Measurements from ENCODE around the gene ARMC8.

The ARMC8 gene

GRCh38 chr3:138200424-138200823 is 13.3 kb downstream of the ARMC8 start:
- TF ChIP-seq MAX (IDR thresholded peaks at IDR 0.05; ENCODE audit: low read depth, low read length) (no peak), MYC (IDR thresholded peaks at IDR 0.05; ENCODE audit: low read depth, low read length) (no peak), POLR2A (IDR thresholded peaks at IDR 0.05; ENCODE audit: extremely low read depth, insufficient read length) (no peak), CTCF (IDR thresholded peaks at IDR 0.05; ENCODE audit: low read depth, low read length) (no peak)
- no peak overlapping the region for H3K4me3 ChIP-seq (ENCODE audit: low read depth, low read length)
- DNase-seq (ENCODE audit: low read depth): no peak

DNA sequence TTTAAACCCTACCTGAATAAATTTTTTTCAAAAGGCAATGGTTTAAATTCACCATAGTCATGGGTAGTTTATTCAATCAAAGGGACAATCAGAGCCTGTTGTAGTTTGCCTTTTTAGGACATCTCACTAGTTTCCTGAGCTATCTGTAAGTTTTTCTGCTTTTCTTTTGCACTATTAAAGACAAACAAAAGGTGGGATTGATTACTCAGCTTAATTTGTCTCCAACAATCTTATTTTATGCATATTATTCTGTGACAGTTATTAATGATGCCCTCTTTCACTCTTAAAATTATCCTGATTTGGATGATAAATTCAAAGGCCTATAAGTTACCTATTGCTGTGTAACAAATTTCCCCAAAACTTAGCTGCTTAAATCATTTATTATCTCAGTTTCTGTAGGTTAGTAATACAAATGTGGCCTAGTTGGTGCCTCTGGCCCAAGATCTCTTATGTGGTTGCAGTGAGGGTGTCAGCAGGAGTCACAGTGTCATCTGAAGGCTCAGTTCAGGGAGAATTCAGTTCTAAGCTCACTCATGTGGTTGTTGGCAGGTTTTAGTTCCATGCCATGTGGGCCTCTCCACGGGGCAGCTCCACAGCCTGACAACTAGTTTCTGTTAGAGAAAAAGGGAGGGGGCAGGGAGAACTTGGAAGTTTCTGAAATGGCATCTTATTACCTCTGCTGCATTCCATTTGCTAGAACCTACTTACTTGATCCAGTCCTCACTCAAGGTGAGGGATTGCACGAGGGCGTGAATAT is 16.0 kb downstream of the ARMC8 start:
- no peak overlapping the region for H3K4me3 ChIP-seq (ENCODE audit: low read depth, low read length)
- no peak for TF ChIP-seq POLR2A (IDR thresholded peaks at IDR 0.05; ENCODE audit: extremely low read depth, insufficient read length)
- TF ChIP-seq CTCF (IDR thresholded peaks at IDR 0.05; ENCODE audit: low read depth, low read length): no peak
- TF ChIP-seq MYC (IDR thresholded peaks at IDR 0.05; ENCODE audit: low read depth, low read length): no peak
- no peak for TF ChIP-seq MAX (IDR thresholded peaks at IDR 0.05; ENCODE audit: low read depth, low read length)
- DNase-seq (ENCODE audit: low read depth): no peak

GRCh38 chr3:138203938-138204337 is 16.8 kb downstream of the ARMC8 start:
- TF ChIP-seq POLR2A (IDR thresholded peaks at IDR 0.05; ENCODE audit: extremely low read depth, insufficient read length) (no peak), CTCF (IDR thresholded peaks at IDR 0.05; ENCODE audit: low read depth, low read length) (no peak), MAX (IDR thresholded peaks at IDR 0.05; ENCODE audit: low read depth, low read length) (no peak), MYC (IDR thresholded peaks at IDR 0.05; ENCODE audit: low read depth, low read length) (no peak)
- no peak for DNase-seq (ENCODE audit: low read depth)
- H3K4me3 ChIP-seq (ENCODE audit: low read depth, low read length): no peak overlapping the region

DNA sequence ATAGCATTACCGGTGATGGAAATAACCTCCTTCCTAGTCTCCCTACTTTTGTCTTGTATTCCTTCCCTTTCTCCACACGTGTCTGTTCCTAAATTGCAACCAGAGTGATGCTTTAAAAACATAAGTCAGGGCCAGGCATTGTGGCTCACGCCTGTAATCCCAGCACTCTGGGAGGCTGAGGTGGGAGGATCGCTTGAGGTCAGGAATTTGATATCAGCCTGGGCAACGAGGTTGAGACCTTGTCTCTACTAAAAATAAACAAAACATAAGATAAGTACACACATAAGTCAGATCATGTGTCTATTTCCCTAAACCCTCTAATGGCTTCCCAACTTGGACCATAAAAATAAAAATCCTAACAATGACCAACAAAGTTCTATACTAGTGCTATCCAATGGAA is 18.4 kb downstream of the ARMC8 start:
- no peak overlapping the region for H3K4me3 ChIP-seq (ENCODE audit: low read depth, low read length)
- no peak for DNase-seq (ENCODE audit: low read depth)
- TF ChIP-seq POLR2A (IDR thresholded peaks at IDR 0.05; ENCODE audit: extremely low read depth, insufficient read length): no peak
- no peak for TF ChIP-seq MAX (IDR thresholded peaks at IDR 0.05; ENCODE audit: low read depth, low read length)
- TF ChIP-seq MYC (IDR thresholded peaks at IDR 0.05; ENCODE audit: low read depth, low read length): no peak
- no peak for TF ChIP-seq CTCF (IDR thresholded peaks at IDR 0.05; ENCODE audit: low read depth, low read length)

- TF ChIP-seq POLR2A (IDR thresholded peaks at IDR 0.05; ENCODE audit: extremely low read depth, insufficient read length) (no peak), MYC (IDR thresholded peaks at IDR 0.05; ENCODE audit: low read depth, low read length) (no peak), MAX (IDR thresholded peaks at IDR 0.05; ENCODE audit: low read depth, low read length) (no peak), CTCF (IDR thresholded peaks at IDR 0.05; ENCODE audit: low read depth, low read length) (no peak)
- no peak overlapping the region for H3K4me3 ChIP-seq (ENCODE audit: low read depth, low read length)
- no peak for DNase-seq (ENCODE audit: low read depth)
Observed at GRCh38 chr3:138206196-138206595, 19.1 kb downstream of the ARMC8 start.
